GM12801 (cell line): ENCODE data around the gene L3MBTL2.

Experiments used
- CTCF ChIP-seq: IDR thresholded peaks from one replicate; pipeline ENCODE4 v1.5.1; 2011; ENCODE audit warnings: control low read depth; ENCODE audit not compliant: insufficient read length; ENCODE audit errors: extremely low read depth

L3MBTL2 gene

GRCh38 chr22:41198027-41198580, 7.0 kb upstream of the L3MBTL2 start:
- no peak for TF ChIP-seq CTCF

- TF ChIP-seq CTCF, result no peak
Observed at GRCh38 chr22:41201141-41201540, 4.0 kb upstream of the L3MBTL2 start.

- no peak for TF ChIP-seq CTCF
Observed at GRCh38 chr22:41203118-41203517, 2.0 kb upstream of the L3MBTL2 start.

GRCh38 chr22:41204066-41204465, 1.0 kb upstream of the L3MBTL2 start:
- no peak for TF ChIP-seq CTCF

GRCh38 chr22:41206719-41207118, 1.6 kb downstream of the L3MBTL2 start:
- no peak for TF ChIP-seq CTCF

GRCh38 chr22:41215409-41215808, 10.3 kb downstream of the L3MBTL2 start:
- TF ChIP-seq CTCF, result no peak

GRCh38 chr22:41215926-41216325, 10.8 kb downstream of the L3MBTL2 start:
- no peak for TF ChIP-seq CTCF

GRCh38 chr22:41216984-41217383, 11.9 kb downstream of the L3MBTL2 start:
- TF ChIP-seq CTCF, result no peak
